Suprapubic skin (tissue), 3 donors: Measurements from ENCODE around the gene FES.

ENCODE experiments used
- POLR2AphosphoS5 ChIP-seq, 3 donors: sonication (generic); formaldehyde crosslinking; IDR thresholded peaks; one replicate each; pipeline ENCODE4 v1.6.1; 2017; ENCODE audit warnings: antibody characterized with exemption in 3 of 3
- TF ChIP-seq, protein P1 (sequence below), 2 donors: fragments of 200-600 bp in 1 of 2; fragments of 450-650 bp in 1 of 2; sonication (generic) in 1 of 2; IDR thresholded peaks; one replicate each; pipeline ENCODE4 v1.5.1; 2016 to 2019; ENCODE audit warnings: antibody characterized with exemption in 2 of 2, mild to moderate bottlenecking in 1 of 2, moderate library complexity in 1 of 2

DNA sequence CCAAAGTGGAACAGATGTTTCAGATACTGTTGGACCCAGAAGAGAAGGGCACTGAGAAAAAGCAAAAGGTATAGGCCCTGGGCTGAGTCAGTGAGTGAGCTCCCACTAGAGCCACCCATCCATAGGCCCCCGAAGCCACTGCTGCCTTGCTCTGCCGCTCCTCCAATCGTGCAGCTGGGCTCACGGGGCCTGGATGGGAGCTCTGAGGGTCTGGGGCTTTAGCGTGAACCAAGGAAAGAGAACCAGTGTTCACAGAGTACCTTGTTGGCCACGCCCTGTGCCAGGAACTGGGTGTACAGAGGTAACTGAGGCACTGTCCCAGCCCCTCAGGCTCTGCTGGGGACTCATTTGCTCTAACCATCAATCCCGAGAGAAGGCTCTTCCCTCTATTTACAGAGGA, 55.5 kb downstream of the FES start:
- TF ChIP-seq, protein P1, sequence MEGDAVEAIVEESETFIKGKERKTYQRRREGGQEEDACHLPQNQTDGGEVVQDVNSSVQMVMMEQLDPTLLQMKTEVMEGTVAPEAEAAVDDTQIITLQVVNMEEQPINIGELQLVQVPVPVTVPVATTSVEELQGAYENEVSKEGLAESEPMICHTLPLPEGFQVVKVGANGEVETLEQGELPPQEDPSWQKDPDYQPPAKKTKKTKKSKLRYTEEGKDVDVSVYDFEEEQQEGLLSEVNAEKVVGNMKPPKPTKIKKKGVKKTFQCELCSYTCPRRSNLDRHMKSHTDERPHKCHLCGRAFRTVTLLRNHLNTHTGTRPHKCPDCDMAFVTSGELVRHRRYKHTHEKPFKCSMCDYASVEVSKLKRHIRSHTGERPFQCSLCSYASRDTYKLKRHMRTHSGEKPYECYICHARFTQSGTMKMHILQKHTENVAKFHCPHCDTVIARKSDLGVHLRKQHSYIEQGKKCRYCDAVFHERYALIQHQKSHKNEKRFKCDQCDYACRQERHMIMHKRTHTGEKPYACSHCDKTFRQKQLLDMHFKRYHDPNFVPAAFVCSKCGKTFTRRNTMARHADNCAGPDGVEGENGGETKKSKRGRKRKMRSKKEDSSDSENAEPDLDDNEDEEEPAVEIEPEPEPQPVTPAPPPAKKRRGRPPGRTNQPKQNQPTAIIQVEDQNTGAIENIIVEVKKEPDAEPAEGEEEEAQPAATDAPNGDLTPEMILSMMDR (IDR thresholded peaks at IDR 0.05), result no peak
- TF ChIP-seq POLR2AphosphoS5 (IDR thresholded peaks at IDR 0.05), result no peak
